Measurements from ENCODE around the gene ITGA11. TPM values are rescaled to one million over a fixed set of nuclear protein-coding genes. Genes with fewer than 3 reads are reported as not detected.

The ITGA11 gene
- total and polyA plus RNA-seq, 2 of the 13 experiments (the other 11 are each of a cell fraction or from before 2014, with no cell fraction given), result not detected

- TF ChIP-seq CREB3 (CRISPR knock-in tag; IDR thresholded peaks at IDR 0.05) (no peak), KAT2B (IDR thresholded peaks at IDR 0.05; ENCODE audit: borderline replicate concordance, low read depth, low read length) (no peak), RFX1 (IDR thresholded peaks at IDR 0.05) (no peak), KLF6 (CRISPR knock-in tag; IDR thresholded peaks at IDR 0.05) (no peak), SNRNP70 (IDR thresholded peaks at IDR 0.05; ENCODE audit: low read depth, low read length) (no peak), ARNT (IDR thresholded peaks at IDR 0.05) (no peak), ZNF142 (CRISPR knock-in tag; IDR thresholded peaks at IDR 0.05) (no peak), ZGPAT (CRISPR knock-in tag; IDR thresholded peaks at IDR 0.05) (no peak), NR2F1 (CRISPR knock-in tag; IDR thresholded peaks at IDR 0.05) (no peak), STAG1 (CRISPR knock-in tag; IDR thresholded peaks at IDR 0.05) (no peak), ZNF580 (CRISPR knock-in tag; IDR thresholded peaks at IDR 0.05; ENCODE audit: borderline replicate concordance, low read depth) (no peak)
Measured at GRCh38 chr15:68425428-68426060, 6.4 kb downstream of the ITGA11 start (continued).
